ENCODE measurements around the gene LIPG.

LIPG gene

GRCh38 chr18:49638891-49639557, 77.2 kb downstream of the LIPG start:
- DNase-seq (ENCODE audit: low spot score) = no peak

GRCh38 chr18:49639643-49640391, 78.0 kb downstream of the LIPG start:
- no peak for DNase-seq (ENCODE audit: low spot score)

- DNase-seq (ENCODE audit: low spot score) = no peak
Observed at GRCh38 chr18:49640741-49641140, 78.9 kb downstream of the LIPG start.

GRCh38 chr18:49645196-49645595, 83.3 kb downstream of the LIPG start:
- no peak for DNase-seq (ENCODE audit: low spot score)

GRCh38 chr18:49645841-49646351, 84.0 kb downstream of the LIPG start:
- no peak for DNase-seq (ENCODE audit: low spot score)

GRCh38 chr18:49646873-49647272, 85.0 kb downstream of the LIPG start:
- DNase-seq (ENCODE audit: low spot score) = no peak

- DNase-seq (ENCODE audit: low spot score) = no peak
Observed at GRCh38 chr18:49647496-49648168, 85.8 kb downstream of the LIPG start.

- no peak for DNase-seq (ENCODE audit: low spot score)
Observed at GRCh38 chr18:49648326-49648725, 86.5 kb downstream of the LIPG start.
